ENCODE measurements around the gene DFFB. TPM values are rescaled to one million over a fixed set of nuclear protein-coding genes. Genes with fewer than 3 reads are reported as not detected.

Gene DFFB
- total and polyA plus RNA-seq, 2 donors (not counting 3 experiments of a cell fraction or from before 2014, with no cell fraction given): 11.7 to 11.8 TPM

DNA sequence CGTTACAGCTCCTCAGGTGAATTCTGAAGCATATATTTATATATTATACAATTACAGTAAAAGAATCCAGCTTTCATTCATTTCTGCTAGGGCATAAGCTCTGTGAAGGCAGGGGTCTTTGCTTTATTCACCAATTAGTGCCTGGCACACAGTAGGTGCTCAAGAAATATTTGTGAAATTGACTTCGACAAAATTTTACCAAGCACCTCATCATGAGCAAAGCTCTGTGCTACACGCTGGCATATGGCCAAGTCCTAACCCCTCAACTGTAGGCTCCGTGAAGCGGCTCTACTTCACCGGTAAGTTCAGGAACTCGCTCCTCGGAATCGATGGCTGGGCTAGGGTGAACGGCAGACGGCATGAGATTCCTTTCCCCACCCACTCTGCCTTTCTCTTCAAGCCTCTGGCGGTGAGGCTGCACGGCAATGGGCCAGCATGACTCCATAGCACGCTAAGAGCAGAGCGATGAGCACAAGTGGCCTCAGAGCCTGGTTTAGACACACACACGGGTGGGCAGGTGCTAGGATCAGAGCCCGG lies 34.1 kb downstream of the DFFB start:
- BruUV-seq (replicated peaks): no TSS peak

More for the DNA sequence above, 34.1 kb downstream of the DFFB start:
- TF ChIP-seq, protein P1, sequence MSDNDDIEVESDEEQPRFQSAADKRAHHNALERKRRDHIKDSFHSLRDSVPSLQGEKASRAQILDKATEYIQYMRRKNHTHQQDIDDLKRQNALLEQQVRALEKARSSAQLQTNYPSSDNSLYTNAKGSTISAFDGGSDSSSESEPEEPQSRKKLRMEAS (IDR thresholded peaks at IDR 0.05; ENCODE audit: insufficient read depth, insufficient read length): no peak
- TF ChIP-seq JUN (IDR thresholded peaks at IDR 0.05; ENCODE audit: borderline replicate concordance, insufficient read depth, insufficient read length, low read depth) (no peak), POLR2AphosphoS5 (IDR thresholded peaks at IDR 0.05; ENCODE audit: insufficient read depth, low read depth, low read length) (no peak), GATA2 (IDR thresholded peaks at IDR 0.05; ENCODE audit: insufficient read depth, insufficient read length, low read depth, low read length) (no peak), FOS (IDR thresholded peaks at IDR 0.05; ENCODE audit: borderline replicate concordance, insufficient read depth, low read length) (no peak), MYC (IDR thresholded peaks at IDR 0.05; ENCODE audit: low read depth, low read length) (no peak), POLR2A (IDR thresholded peaks at IDR 0.05; ENCODE audit: low read depth, low read length) (no peak), EZH2 (IDR thresholded peaks at IDR 0.05; ENCODE audit: borderline replicate concordance, low read depth, low read length, severe bottlenecking) (no peak)
- TF ChIP-seq, protein P2, sequence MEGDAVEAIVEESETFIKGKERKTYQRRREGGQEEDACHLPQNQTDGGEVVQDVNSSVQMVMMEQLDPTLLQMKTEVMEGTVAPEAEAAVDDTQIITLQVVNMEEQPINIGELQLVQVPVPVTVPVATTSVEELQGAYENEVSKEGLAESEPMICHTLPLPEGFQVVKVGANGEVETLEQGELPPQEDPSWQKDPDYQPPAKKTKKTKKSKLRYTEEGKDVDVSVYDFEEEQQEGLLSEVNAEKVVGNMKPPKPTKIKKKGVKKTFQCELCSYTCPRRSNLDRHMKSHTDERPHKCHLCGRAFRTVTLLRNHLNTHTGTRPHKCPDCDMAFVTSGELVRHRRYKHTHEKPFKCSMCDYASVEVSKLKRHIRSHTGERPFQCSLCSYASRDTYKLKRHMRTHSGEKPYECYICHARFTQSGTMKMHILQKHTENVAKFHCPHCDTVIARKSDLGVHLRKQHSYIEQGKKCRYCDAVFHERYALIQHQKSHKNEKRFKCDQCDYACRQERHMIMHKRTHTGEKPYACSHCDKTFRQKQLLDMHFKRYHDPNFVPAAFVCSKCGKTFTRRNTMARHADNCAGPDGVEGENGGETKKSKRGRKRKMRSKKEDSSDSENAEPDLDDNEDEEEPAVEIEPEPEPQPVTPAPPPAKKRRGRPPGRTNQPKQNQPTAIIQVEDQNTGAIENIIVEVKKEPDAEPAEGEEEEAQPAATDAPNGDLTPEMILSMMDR (IDR thresholded peaks at IDR 0.05; ENCODE audit: extremely low read depth in 1 of 2, insufficient read depth in 1 of 2, low read depth in 1 of 2, low read length in 2 of 2): no peak
- CTCF ChIA-PET: interaction anchor here (1.0 kb wide), 1 partner anchor 11 kb away, joined by 3 read pairs; no protein-coding TSS in a partner anchor
- H3K27me3 ChIP-seq (ENCODE audit: control insufficient read depth in 2 of 2, insufficient read depth in 2 of 2, low read length in 2 of 2): no peaks in the 10 kb centered on the region
- no peak overlapping the region for H2AFZ ChIP-seq (ENCODE audit: low read depth, low read length)
- POLR2A ChIA-PET: no interaction called here
- H3K4me1 ChIP-seq (ENCODE audit: control insufficient read depth, extremely low read depth, insufficient read depth, low read length): no peaks in the 10 kb centered on the region
- H3K4me3 ChIP-seq (replicated peaks in 1 of 3; ENCODE audit: insufficient read depth in 1 of 3, low read depth in 1 of 3, low read length in 3 of 3): no peak overlapping the region
- FAIRE-seq (no peak), DNase-seq (ENCODE audit: low read depth, low spot score) (no peak)
- H3K27ac ChIP-seq (ENCODE audit: insufficient read depth, low read depth, low read length): no peak overlapping the region
- H3K79me2 ChIP-seq (ENCODE audit: control insufficient read depth, insufficient read depth, low read length): peaks cover 30% of the 10 kb centered on the region
- H4K20me1 ChIP-seq (replicated peaks; ENCODE audit: control insufficient read depth, extremely low read depth, insufficient read depth, low read length): no peaks in the 10 kb centered on the region
- H3K9ac ChIP-seq (replicated peaks; ENCODE audit: extremely low read depth, insufficient read depth, low read length): no peak overlapping the region
- intact Hi-C loops (cut with micrococcal nuclease) (no loop called here), dilution Hi-C loops (cut with MboI; ENCODE audit: extremely low pct_ligation_motif_present, low sequenced_read_pairs) (no loop called here)
- no peaks in the 10 kb centered on the region for H3K9me1 ChIP-seq (replicated peaks; ENCODE audit: control insufficient read depth, extremely low read depth, insufficient read depth, low read length)
- no peak overlapping the region for H3K4me2 ChIP-seq (ENCODE audit: insufficient read depth, low read length)
- no peaks in the 10 kb centered on the region for H3K9me3 ChIP-seq (replicated peaks; ENCODE audit: control insufficient read depth, insufficient read depth, low read length)
- H3K36me3 ChIP-seq (ENCODE audit: control insufficient read depth in 2 of 2, extremely low read depth in 1 of 2, insufficient read depth in 2 of 2, low read length in 2 of 2): peaks cover 8 to 22% of the 10 kb centered on the region in 2 experiments
